NCI-H1694 (cell line): ENCODE measurements around the gene MYO1H.

ENCODE experiments used
- DNase-seq: peaks from one replicate; lab custom pipeline; 2025; lab: John Stamatoyannopoulos, UW

Gene MYO1H

DNA sequence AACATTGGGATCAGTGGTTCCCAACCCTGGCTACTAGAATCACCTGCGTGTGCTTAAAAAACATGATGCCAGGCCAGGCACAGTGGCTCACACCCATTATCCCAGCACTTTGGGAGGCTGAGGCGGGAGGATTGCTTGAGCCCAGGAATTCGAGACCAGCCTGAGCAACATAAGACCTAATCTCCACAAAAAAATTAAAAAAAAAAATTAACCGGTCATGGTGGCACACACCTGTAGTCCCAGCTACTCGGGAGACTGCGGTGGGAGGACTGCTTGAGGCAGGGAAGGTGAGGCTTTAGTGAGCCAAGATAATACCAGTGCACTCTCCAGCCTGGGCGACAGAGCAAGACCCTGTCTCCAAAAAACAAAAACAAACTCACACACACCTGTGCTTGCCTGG is 127.4 kb downstream of the MYO1H start:
- no peak for DNase-seq

GRCh38 chr12:109475993-109476806 is 128.5 kb downstream of the MYO1H start:
- no peak for DNase-seq

DNA sequence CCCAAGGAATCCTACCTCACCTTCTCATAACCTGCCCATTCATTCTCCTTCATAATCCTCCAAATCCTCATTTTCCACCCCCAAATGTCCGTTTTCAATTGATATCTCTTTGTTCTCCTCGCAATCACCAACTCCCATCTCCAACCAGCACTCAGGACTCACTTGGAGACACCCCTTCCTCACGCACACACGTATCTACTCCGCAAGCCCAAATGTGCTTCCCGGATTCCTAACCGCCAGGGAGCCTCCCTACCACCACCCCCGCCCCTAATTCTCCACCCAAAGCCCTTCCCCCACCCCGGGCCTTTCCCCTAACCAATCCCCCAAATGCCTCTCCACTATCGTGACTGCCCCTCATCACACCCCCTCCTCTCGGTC is 129.1 kb downstream of the MYO1H start:
- DNase-seq: no peak

GRCh38 chr12:109477185-109477962 is 129.7 kb downstream of the MYO1H start, which contains the start of the genes KCTD10 and UBE3B:
Gene KCTD10, minus strand, starts transcription at chr12:109477300. Its CDS starts 38 bp downstream, at chr12:109477262.
Gene UBE3B, plus strand, starts transcription at chr12:109477634. Its CDS starts 5,918 bp downstream, at chr12:109483552.
- peak; percentile 58 for DNase-seq

DNA sequence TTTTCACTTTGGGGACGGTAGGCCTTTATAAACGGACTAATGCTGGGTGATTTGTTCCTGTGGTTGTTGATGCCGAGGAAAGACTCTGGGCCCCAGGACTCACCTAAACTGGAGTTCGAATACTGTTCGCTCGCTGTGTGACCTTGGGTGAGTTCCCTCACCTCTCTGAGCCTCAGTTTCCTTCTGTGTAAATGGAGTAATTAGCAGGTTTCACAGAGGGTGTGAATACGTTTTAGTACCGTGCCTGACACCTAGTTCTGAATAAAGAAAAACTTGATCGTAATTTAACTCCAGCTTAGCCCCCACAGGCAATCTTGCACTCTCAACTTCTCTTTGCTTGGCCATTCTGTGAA is 130.2 kb downstream of the MYO1H start:
- DNase-seq: no peak

DNA sequence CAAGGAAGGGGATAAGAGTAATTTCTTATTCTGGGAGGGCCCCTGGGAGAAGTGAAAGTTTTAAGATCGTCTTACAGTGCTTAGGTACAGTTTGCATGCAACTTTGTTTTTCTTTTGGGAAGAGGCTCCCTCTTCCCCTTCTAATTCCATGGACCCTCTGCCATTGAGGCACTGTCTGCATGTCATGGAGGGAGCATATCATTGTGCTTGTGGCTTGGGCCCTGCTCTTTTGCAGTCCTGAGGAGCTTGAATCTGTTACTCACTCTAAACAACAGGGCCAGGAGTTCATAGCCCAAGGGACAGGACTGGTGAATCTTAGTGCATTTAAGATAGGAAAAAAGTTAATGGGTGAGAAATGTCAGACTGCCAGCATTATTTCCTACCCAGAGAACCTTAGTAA is 132.1 kb downstream of the MYO1H start:
- no peak for DNase-seq

GRCh38 chr12:109480356-109480755 is 132.7 kb downstream of the MYO1H start:
- DNase-seq: no peak

DNA sequence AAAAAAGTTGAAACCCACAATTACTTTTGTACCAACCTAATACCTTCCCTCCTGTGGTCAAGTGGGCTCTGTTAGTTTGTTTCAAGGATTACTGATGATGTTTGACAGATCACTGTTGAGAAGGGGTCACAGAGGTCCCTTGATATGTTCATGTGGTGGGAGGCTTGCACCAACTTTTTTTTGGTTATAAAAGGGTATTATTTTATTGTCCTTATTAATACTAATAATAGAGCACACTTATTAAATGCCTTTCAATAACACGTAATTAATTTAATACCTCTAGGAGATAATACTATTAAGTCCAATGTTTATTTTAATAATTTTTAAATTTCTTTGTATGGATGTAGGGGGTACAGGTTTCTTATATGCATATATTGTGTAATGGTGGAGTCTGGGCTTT is 134.2 kb downstream of the MYO1H start:
- DNase-seq: no peak

DNA sequence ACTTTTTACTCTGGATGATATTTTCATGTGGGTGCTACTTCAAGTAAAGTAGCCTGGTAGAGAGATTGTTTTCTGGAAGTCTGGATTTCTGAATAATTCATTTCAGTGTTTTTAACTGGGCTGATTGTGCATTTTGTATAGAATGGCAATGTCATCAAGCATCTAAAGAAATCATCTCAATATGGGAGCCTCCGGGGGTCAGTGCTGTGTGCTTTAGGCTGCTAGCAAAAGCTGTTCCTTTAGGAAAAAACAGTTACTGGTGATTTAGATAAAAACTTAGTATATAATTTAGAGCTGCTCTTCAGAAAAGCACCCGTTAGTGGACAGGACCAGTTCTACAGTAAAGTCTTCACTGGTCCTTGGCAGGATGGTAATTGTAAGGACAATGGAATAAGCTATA is 134.8 kb downstream of the MYO1H start:
- no peak for DNase-seq

DNA sequence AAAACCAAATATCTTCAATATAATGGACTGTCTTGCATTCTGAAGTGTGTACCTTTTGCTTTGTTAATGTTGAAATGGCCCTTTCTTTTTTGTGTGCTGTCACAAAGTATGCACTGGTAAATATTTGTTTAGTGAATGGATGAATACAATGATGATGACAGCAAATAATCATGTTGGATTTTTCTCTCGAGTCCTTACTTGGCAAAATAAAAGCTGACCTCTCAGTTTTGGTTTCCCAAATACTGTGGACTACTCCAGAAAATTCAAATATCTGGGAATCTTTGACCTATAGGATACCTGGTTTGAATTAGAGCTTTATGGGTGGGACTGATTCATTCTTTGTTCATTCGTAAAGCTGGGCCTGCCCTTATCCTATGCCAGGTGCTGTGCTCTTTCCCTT is 135.2 kb downstream of the MYO1H start:
- no peak for DNase-seq

GRCh38 chr12:109483346-109483745 is 135.6 kb downstream of the MYO1H start:
- DNase-seq: no peak

- no peak for DNase-seq
Measured at GRCh38 chr12:109485201-109485600, 137.5 kb downstream of the MYO1H start.

DNA sequence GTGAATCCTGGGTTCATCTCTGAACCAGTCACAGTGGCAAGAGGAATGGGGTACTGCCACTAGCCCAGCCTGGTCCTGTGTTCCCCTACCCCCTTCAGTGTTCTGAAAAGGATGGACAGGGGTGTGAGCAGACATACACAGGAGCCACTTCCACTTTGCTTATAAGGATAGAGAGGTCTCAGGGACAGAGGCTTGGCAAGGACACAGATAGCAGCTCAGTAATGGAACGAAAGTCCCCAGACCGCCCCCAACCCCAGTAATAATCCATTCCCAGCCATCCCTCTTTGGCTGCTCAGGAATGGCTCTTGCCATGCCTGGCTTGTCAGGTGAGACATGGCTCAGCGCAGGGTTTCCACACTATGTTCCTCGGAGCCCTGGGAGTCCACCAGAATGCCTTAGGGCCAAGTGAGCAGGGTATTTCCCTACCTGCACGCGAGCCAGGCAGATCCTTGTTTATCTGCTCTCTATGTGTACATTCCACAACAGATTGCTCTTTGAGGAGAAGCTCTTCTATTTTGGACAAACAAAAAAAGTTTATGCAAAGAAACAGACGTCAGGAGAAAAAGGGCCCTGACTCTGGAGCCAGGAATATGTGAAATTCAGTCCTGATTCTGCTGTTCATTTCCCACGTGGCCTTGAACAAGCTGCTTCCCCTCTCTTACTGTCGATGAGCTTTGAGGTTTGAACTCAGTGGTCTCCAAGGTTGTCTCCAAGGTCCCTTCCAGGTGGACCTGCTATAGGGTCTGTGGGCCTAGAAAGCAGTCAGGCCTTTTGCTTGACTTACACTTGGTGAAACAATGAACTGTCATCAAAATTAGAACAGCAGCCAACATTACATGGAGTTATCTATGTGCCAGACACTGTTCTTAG is 139.7 kb downstream of the MYO1H start:
- no peak for DNase-seq

GRCh38 chr12:109488051-109488665 is 140.5 kb downstream of the MYO1H start:
- no peak for DNase-seq

GRCh38 chr12:109489016-109489954 is 141.6 kb downstream of the MYO1H start:
- DNase-seq: no peak

GRCh38 chr12:109489955-109490565 is 142.4 kb downstream of the MYO1H start:
- DNase-seq: no peak

GRCh38 chr12:109491671-109492070 is 144.0 kb downstream of the MYO1H start:
- no peak for DNase-seq

DNA sequence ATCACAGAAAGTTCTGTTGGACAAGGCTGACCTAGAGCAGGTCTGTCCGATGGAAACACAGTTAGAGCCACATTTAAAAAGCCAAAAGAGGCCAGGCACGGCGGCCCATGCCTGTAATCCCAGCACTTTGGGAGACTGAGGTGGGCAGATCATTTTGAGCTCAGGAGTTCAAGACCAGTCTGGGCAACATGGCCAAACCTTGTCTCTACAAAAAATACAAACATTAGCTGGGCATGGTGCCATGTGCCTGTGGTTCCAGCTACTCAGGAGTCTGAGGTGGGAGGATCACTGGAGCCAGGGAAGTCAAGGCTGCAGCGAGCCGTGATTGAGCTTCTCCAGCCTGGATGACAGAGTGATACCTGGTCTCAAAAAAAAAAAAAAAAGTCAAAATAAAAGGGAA is 144.7 kb downstream of the MYO1H start:
- DNase-seq: no peak

DNA sequence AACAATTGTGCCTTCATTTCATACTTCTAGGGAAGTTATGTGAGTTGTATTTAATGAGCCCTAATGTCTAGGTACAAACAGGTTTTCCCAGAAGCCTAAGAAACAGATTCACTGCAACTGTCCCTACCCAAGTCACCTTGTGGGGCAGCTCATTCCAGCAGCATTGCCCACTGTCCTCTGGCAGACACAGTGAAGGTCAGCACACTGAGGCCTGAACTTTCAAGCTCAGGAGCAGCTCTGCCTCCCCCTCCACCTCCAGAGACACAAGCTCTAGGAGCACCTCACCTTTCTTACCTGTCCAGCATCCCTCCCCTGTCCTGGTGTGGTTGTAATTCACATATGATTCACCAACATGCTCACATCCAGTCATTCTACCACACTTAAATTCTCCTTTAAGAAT is 145.4 kb downstream of the MYO1H start:
- DNase-seq: no peak

DNA sequence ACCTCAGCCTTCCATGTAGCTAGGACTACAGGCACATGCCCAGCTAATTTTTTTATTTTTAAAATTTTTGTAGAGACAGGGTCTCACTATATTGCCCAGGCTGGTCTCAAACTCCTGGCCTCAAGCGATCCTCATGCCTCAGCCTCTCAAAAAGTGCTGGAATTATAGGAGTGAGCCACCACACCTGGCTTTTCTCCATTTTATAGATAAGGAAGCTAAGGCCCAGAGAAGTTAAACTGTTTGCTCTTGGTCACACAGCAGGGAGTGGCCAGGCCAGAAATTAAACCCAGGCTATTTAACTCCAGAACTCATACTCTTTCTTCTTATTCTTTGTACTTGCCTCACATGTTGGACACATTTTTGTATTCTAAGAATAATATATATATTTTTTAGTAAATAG is 146.2 kb downstream of the MYO1H start:
- DNase-seq: no peak
